Activated CD8-positive, alpha-beta memory T cell treated with anti-CD3 and anti-CD28 coated beads, Interleukin-2, amount 50 U/mL, for 24 hours (primary cell): Measurements from ENCODE around the gene GABARAPL2.

Experiments used
- DNase-seq: peaks from one replicate; pipeline ENCODE4 v3.0.0-alpha.2; 2020; ENCODE audit errors: extremely low read depth

GABARAPL2 gene

GRCh38 chr16:75555213-75555706 is 10.9 kb upstream of the GABARAPL2 start:
- DNase-seq, result no peak

- DNase-seq, result peak; percentile 93
Measured at GRCh38 chr16:75555707-75556430, 10.3 kb upstream of the GABARAPL2 start, which contains the start of gene TMEM231. Gene TMEM231, minus strand, starts transcription at chr16:75556252. Its CDS starts 43 bp downstream, at chr16:75556209.

- DNase-seq, result no peak
Measured at GRCh38 chr16:75556431-75556950, 9.7 kb upstream of the GABARAPL2 start.

GRCh38 chr16:75558846-75559401 is 7.3 kb upstream of the GABARAPL2 start:
- no peak for DNase-seq

- DNase-seq, result no peak
Measured at GRCh38 chr16:75559564-75560372, 6.4 kb upstream of the GABARAPL2 start.

- no peak for DNase-seq
Measured at GRCh38 chr16:75565640-75566039, 539 bp upstream of the GABARAPL2 start.

GRCh38 chr16:75566758-75567255 is 628 bp downstream of the GABARAPL2 start:
- DNase-seq, result no peak

- no peak for DNase-seq
Measured at GRCh38 chr16:75567911-75568310, 1.7 kb downstream of the GABARAPL2 start.

- no peak for DNase-seq
Measured at GRCh38 chr16:75570396-75571065, 4.4 kb downstream of the GABARAPL2 start.

- no peak for DNase-seq
Measured at GRCh38 chr16:75572864-75573542, 6.8 kb downstream of the GABARAPL2 start.

- DNase-seq, result no peak
Measured at GRCh38 chr16:75573955-75574354, 7.8 kb downstream of the GABARAPL2 start.

GRCh38 chr16:75575958-75576357 is 9.8 kb downstream of the GABARAPL2 start:
- no peak for DNase-seq

GRCh38 chr16:75576384-75576811 is 10.2 kb downstream of the GABARAPL2 start:
- no peak for DNase-seq

- no peak for DNase-seq
Measured at GRCh38 chr16:75578212-75578611, 12.0 kb downstream of the GABARAPL2 start.

- no peak for DNase-seq
Measured at GRCh38 chr16:75578725-75579124, 12.5 kb downstream of the GABARAPL2 start.

GRCh38 chr16:75579281-75579834 is 13.2 kb downstream of the GABARAPL2 start:
- DNase-seq, result no peak

GRCh38 chr16:75584108-75584507 is 17.9 kb downstream of the GABARAPL2 start:
- no peak for DNase-seq

- DNase-seq, result no peak
Measured at GRCh38 chr16:75588716-75589115, 22.5 kb downstream of the GABARAPL2 start.

GRCh38 chr16:75589306-75589705 is 23.1 kb downstream of the GABARAPL2 start:
- no peak for DNase-seq
